Uterus (tissue), 4 donors: ENCODE measurements around the gene SLC22A4. TPM values are rescaled to one million over a fixed set of nuclear protein-coding genes. Genes with fewer than 3 reads are reported as not detected.
A peak's percentile ranks its signal among the peaks of the same experiment; 100 is the strongest.

Source experiments
- DNase-seq, 2 donors: peaks; one replicate each; pipeline ENCODE4 v3.0.0-alpha.2; 2019 to 2020
- H3K27ac ChIP-seq, 2 donors: fragments of 200-600 bp; sonication (generic); 1 replicate in 1 of 2; 2 replicates in 1 of 2; pipeline ENCODE4 v1.5.1; 2016 to 2018
- H3K27me3 ChIP-seq, 2 donors: fragments of 200-600 bp; sonication (generic); one replicate each; pipeline ENCODE4 v1.5.1; 2018 to 2019; ENCODE audit warnings: control low read depth in 1 of 2
- H3K36me3 ChIP-seq, 2 donors: fragments of 200-600 bp; sonication (generic); one replicate each; pipeline ENCODE4 v1.5.1; 2019; ENCODE audit warnings: control low read depth in 1 of 2
- H3K4me1 ChIP-seq, 2 donors: fragments of 200-600 bp; sonication (generic); one replicate each; pipeline ENCODE4 v1.5.1; 2018 to 2019; ENCODE audit warnings: control low read depth in 1 of 2
- H3K4me3 ChIP-seq, 2 donors: fragments of 200-600 bp; sonication (generic); 1 replicate in 1 of 2; 2 replicates in 1 of 2; pipeline ENCODE4 v1.5.1; 2018 to 2019; ENCODE audit warnings: mild to moderate bottlenecking in 1 of 2
- H3K9me3 ChIP-seq, 2 donors: fragments of 200-600 bp; sonication (generic); one replicate each; pipeline ENCODE4 v1.5.1; 2019; ENCODE audit warnings: control low read depth in 1 of 2
- CTCF ChIP-seq, 4 experiments: fragments of 200-600 bp in 2 of 4; fragments of 450-650 bp in 2 of 4; sonication (generic) in 2 of 4; IDR thresholded peaks; one replicate each; pipeline ENCODE4 v1.5.1; 2016 to 2019; ENCODE audit warnings: antibody characterized with exemption in 4 of 4, mild to moderate bottlenecking in 2 of 4, moderate library complexity in 1 of 4
- POLR2A ChIP-seq, 2 donors: fragments of 450-650 bp; IDR thresholded peaks; one replicate each; pipeline ENCODE4 v1.6.1; 2016; ENCODE audit warnings: antibody characterized with exemption in 2 of 2, mild to moderate bottlenecking in 1 of 2, moderate library complexity in 1 of 2
- intact Hi-C: fragments of 100-400 bp; cut with DNase I; formaldehyde crosslinking; loops from one replicate; pipeline ENCODE4 v1.15.1; 2023; ENCODE audit warnings: low total_unique reads
- total RNA-seq, 4 donors: library from RNA; depleted of rRNA in 3 of 4; stranded (reverse); fragments of >200 nt in 3 of 4; gene quantifications; one replicate each; pipeline versions ENCODE4 v1.1.0 to v1.2.4, GENCODE V29; 2014 to 2023
- donor health status: DM: yes; HTN: yes; CAD: no.

SLC22A4 gene
- 1 to 10 TPM in 3 of 4 donors, under 1 TPM in 1; 0.26 to 4.5 (median 2.3) TPM for total RNA-seq

- intact Hi-C loops = no loop called here
- Histone ChIP-seq H3K27me3 (no peaks in the 10 kb centered on the region), H3K4me3 (peak within 1 kb of the TSS; percentile 53 to 71), H3K27ac (peak within 1 kb of the TSS; percentile 95 to 100), H3K4me1 (no peaks in the 10 kb centered on the region), H3K36me3 (no peaks in the 10 kb centered on the region), H3K9me3 (no peaks in the 10 kb centered on the region)
- peak; percentile 94 to 96 for DNase-seq
- peak in 2 of 4 experiments; percentile 6 to 24 for TF ChIP-seq CTCF (IDR thresholded peaks at IDR 0.05)
- peak; percentile 85 to 93 for TF ChIP-seq POLR2A (IDR thresholded peaks at IDR 0.05)
These were observed at the start of gene SLC22A4 for GRCh38 chr5:132293992-132294727. SLC22A4 (plus strand) TSS chr5:132294394; CDS start chr5:132294617, 223 bp downstream.

GRCh38 chr5:132245593-132245992 lies 48.6 kb upstream of the SLC22A4 start:
- no peaks in the 10 kb centered on the region for H3K4me1 ChIP-seq
- H3K27ac ChIP-seq = no peak overlapping the region
- H3K36me3 ChIP-seq = no peaks in the 10 kb centered on the region

GRCh38 chr5:132246806-132247205 lies 47.4 kb upstream of the SLC22A4 start:
- Histone ChIP-seq H3K27ac (no peak overlapping the region), H3K36me3 (no peaks in the 10 kb centered on the region), H3K4me1 (no peaks in the 10 kb centered on the region), H3K4me3 (no peak overlapping the region), H3K27me3 (no peaks in the 10 kb centered on the region), H3K9me3 (peaks cover 0 to 3% of the 10 kb centered on the region in 2 donors)
- intact Hi-C loops = no loop called here
- TF ChIP-seq POLR2A (IDR thresholded peaks at IDR 0.05) (no peak), CTCF (IDR thresholded peaks at IDR 0.05) (no peak)
- no peak for DNase-seq

More at GRCh38 chr5:132245593-132245992, 48.6 kb upstream of the SLC22A4 start:
- no peak overlapping the region for H3K4me3 ChIP-seq
- no peaks in the 10 kb centered on the region for H3K27me3 ChIP-seq
- intact Hi-C loops = no loop called here
- no peak for DNase-seq
- TF ChIP-seq CTCF (IDR thresholded peaks at IDR 0.05) (no peak), POLR2A (IDR thresholded peaks at IDR 0.05) (no peak)
- peaks cover 0 to 3% of the 10 kb centered on the region in 2 donors for H3K9me3 ChIP-seq

- H3K4me3 ChIP-seq = no peak overlapping the region
- no peaks in the 10 kb centered on the region for H3K36me3 ChIP-seq
- no peaks in the 10 kb centered on the region for H3K4me1 ChIP-seq
- H3K27me3 ChIP-seq = no peaks in the 10 kb centered on the region
- TF ChIP-seq POLR2A (IDR thresholded peaks at IDR 0.05) = no peak
- no peak for TF ChIP-seq CTCF (IDR thresholded peaks at IDR 0.05)
- H3K9me3 ChIP-seq = no peaks in the 10 kb centered on the region
- no peak for DNase-seq
- H3K27ac ChIP-seq = no peak overlapping the region
- intact Hi-C loops = no loop called here
These were observed 43.6 kb upstream of the SLC22A4 start for GRCh38 chr5:132250547-132250946.

GRCh38 chr5:132251220-132251725 lies 42.9 kb upstream of the SLC22A4 start:
- intact Hi-C loops = no loop called here
- H3K36me3 ChIP-seq = no peaks in the 10 kb centered on the region
- H3K4me3 ChIP-seq = no peak overlapping the region
- H3K9me3 ChIP-seq = no peaks in the 10 kb centered on the region
- no peaks in the 10 kb centered on the region for H3K4me1 ChIP-seq
- no peak for TF ChIP-seq CTCF (IDR thresholded peaks at IDR 0.05)
- TF ChIP-seq POLR2A (IDR thresholded peaks at IDR 0.05) = no peak
- no peaks in the 10 kb centered on the region for H3K27me3 ChIP-seq
- DNase-seq = no peak
- no peak overlapping the region for H3K27ac ChIP-seq
